Measurements from ENCODE around the gene HAO1. TPM values are rescaled to one million over a fixed set of nuclear protein-coding genes. Genes with fewer than 3 reads are reported as not detected.

Gene HAO1
- polyA plus RNA-seq, 1 of the 3 experiments (the other 2 are of a cell fraction), result not detected

DNA sequence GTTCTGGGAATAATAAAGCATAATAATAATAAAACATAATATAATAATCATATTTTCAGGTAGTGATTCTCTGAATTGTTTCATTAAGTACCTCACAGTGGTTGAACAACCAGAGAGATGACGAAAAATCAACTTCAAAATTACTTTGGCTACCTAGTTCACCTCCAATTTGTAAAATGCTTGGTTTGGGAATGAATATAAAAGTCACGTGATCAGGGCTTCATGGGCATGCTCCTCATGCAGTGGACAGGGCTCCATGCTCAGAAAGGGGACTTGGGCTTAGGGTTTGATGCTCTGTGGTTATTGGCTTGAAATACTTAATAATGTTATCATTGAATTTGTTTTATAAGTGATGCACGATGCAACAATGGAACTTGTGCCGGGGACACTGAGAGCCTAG is 58.2 kb downstream of the HAO1 start:
- Histone ChIP-seq H3K9me3 (no peaks in the 10 kb centered on the region), H3K9ac (no peak overlapping the region), H3K36me3 (replicated peaks in 1 of 2; ENCODE audit: control insufficient read depth in 1 of 2, insufficient read depth in 2 of 2, low read length in 1 of 2) (no peaks in the 10 kb centered on the region), H3K27ac (ENCODE audit: low read depth in 2 of 2, low read length in 1 of 2) (no peak overlapping the region), H2AFZ (ENCODE audit: low read depth) (no peak overlapping the region), H3K9me2 (no peaks in the 10 kb centered on the region), H3K4me2 (no peak overlapping the region), H3F3A (replicated peaks; ENCODE audit: insufficient read depth) (no peaks in the 10 kb centered on the region), H3K79me2 (ENCODE audit: insufficient read depth) (no peaks in the 10 kb centered on the region), H4K20me1 (ENCODE audit: insufficient read depth) (no peaks in the 10 kb centered on the region), H3K4me1 (ENCODE audit: control insufficient read depth in 1 of 2, insufficient read depth in 2 of 2, low read depth in 1 of 2, low read length in 1 of 2) (no peaks in the 10 kb centered on the region), H3K4me3 (ENCODE audit: low read depth in 2 of 2, low read length in 1 of 2) (no peak overlapping the region), H3K27me3 (ENCODE audit: insufficient read depth) (peaks cover 5% of the 10 kb centered on the region; the same call in 1 of the 2 replicates)
- TF ChIP-seq, protein P1, sequence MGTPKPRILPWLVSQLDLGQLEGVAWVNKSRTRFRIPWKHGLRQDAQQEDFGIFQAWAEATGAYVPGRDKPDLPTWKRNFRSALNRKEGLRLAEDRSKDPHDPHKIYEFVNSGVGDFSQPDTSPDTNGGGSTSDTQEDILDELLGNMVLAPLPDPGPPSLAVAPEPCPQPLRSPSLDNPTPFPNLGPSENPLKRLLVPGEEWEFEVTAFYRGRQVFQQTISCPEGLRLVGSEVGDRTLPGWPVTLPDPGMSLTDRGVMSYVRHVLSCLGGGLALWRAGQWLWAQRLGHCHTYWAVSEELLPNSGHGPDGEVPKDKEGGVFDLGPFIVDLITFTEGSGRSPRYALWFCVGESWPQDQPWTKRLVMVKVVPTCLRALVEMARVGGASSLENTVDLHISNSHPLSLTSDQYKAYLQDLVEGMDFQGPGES (IDR thresholded peaks at IDR 0.05; ENCODE audit: low read depth, low read length), result no peak
- no peak for TF ChIP-seq TEAD4 (IDR thresholded peaks at IDR 0.05; ENCODE audit: borderline replicate concordance, insufficient read depth)
- no peak for TF ChIP-seq JUND (IDR thresholded peaks at IDR 0.05)
- ChIA-PET CTCF (no interaction called here), POLR2A (no interaction called here)
- no peak for DNase-seq
- WGBS (ENCODE audit: low lambda C conversion rate), result 34% methylated on average over 4 of the region's 4 CpGs

DNA sequence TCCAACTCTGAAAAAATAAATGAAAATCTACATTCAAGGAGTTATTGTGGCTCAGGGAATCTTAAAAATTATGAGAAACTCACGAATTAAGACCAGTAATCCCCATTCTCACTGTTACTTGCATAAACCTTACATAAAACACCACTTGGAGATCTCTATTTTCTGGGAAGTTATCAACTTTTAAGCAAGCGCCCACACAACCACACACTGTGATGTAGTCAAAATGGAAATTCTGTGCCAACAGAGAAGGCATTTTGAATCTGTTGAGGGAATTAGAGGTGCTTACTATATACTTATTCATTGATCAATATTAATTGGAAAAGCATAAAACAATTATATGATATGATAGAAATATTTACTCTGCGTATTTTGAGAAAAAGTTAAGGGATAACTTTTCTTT is 58.7 kb downstream of the HAO1 start:
- DNase-seq, result no peak
- POLR2A ChIA-PET, result no interaction called here
- Histone ChIP-seq H3K4me2 (no peak overlapping the region), H3K27ac (ENCODE audit: low read depth in 2 of 2, low read length in 1 of 2) (no peak overlapping the region), H3K4me1 (ENCODE audit: control insufficient read depth in 1 of 2, insufficient read depth in 2 of 2, low read depth in 1 of 2, low read length in 1 of 2) (no peaks in the 10 kb centered on the region), H3K9ac (no peak overlapping the region), H3K9me2 (no peaks in the 10 kb centered on the region), H3K9me3 (no peaks in the 10 kb centered on the region), H3F3A (replicated peaks; ENCODE audit: insufficient read depth) (no peaks in the 10 kb centered on the region), H3K4me3 (ENCODE audit: low read depth in 2 of 2, low read length in 1 of 2) (no peak overlapping the region), H2AFZ (ENCODE audit: low read depth) (no peak overlapping the region), H3K36me3 (replicated peaks in 1 of 2; ENCODE audit: control insufficient read depth in 1 of 2, insufficient read depth in 2 of 2, low read length in 1 of 2) (no peaks in the 10 kb centered on the region), H4K20me1 (ENCODE audit: insufficient read depth) (no peaks in the 10 kb centered on the region), H3K27me3 (ENCODE audit: insufficient read depth) (peaks cover 5% of the 10 kb centered on the region; the same call in 1 of the 2 replicates), H3K79me2 (ENCODE audit: insufficient read depth) (no peaks in the 10 kb centered on the region)
- WGBS (ENCODE audit: low lambda C conversion rate), result 40% methylated on average over 3 of the region's 3 CpGs
- TF ChIP-seq SIN3A (IDR thresholded peaks at IDR 0.05; ENCODE audit: borderline replicate concordance, low read depth, low read length) (no peak), SMC3 (IDR thresholded peaks at IDR 0.05; ENCODE audit: low read depth, low read length) (no peak), RFX5 (IDR thresholded peaks at IDR 0.05; ENCODE audit: low read length) (no peak), FOXJ3 (CRISPR knock-in tag; IDR thresholded peaks at IDR 0.05) (no peak), GATA2 (CRISPR knock-in tag; IDR thresholded peaks at IDR 0.05) (no peak), GABPA (IDR thresholded peaks at IDR 0.05; ENCODE audit: low read depth) (no peak), FOSL2 (IDR thresholded peaks at IDR 0.05; ENCODE audit: borderline replicate concordance, low read depth) (no peak), TEAD4 (IDR thresholded peaks at IDR 0.05; ENCODE audit: borderline replicate concordance, insufficient read depth) (no peak), MXI1 (IDR thresholded peaks at IDR 0.05; ENCODE audit: low read depth, low read length) (no peak), JUND (IDR thresholded peaks at IDR 0.05) (no peak), ELF1 (IDR thresholded peaks at IDR 0.05) (no peak)
- TF ChIP-seq, protein P2, sequence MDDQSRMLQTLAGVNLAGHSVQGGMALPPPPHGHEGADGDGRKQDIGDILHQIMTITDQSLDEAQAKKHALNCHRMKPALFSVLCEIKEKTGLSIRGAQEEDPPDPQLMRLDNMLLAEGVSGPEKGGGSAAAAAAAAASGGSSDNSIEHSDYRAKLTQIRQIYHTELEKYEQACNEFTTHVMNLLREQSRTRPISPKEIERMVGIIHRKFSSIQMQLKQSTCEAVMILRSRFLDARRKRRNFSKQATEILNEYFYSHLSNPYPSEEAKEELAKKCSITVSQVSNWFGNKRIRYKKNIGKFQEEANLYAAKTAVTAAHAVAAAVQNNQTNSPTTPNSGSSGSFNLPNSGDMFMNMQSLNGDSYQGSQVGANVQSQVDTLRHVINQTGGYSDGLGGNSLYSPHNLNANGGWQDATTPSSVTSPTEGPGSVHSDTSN (IDR thresholded peaks at IDR 0.05), result no peak
- TF ChIP-seq, protein P3, sequence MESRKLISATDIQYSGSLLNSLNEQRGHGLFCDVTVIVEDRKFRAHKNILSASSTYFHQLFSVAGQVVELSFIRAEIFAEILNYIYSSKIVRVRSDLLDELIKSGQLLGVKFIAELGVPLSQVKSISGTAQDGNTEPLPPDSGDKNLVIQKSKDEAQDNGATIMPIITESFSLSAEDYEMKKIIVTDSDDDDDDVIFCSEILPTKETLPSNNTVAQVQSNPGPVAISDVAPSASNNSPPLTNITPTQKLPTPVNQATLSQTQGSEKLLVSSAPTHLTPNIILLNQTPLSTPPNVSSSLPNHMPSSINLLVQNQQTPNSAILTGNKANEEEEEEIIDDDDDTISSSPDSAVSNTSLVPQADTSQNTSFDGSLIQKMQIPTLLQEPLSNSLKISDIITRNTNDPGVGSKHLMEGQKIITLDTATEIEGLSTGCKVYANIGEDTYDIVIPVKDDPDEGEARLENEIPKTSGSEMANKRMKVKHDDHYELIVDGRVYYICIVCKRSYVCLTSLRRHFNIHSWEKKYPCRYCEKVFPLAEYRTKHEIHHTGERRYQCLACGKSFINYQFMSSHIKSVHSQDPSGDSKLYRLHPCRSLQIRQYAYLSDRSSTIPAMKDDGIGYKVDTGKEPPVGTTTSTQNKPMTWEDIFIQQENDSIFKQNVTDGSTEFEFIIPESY (IDR thresholded peaks at IDR 0.05; ENCODE audit: borderline replicate concordance, low read depth), result no peak
- TF ChIP-seq, protein P1 (IDR thresholded peaks at IDR 0.05; ENCODE audit: low read depth, low read length), result no peak
- TF ChIP-seq, protein P4, sequence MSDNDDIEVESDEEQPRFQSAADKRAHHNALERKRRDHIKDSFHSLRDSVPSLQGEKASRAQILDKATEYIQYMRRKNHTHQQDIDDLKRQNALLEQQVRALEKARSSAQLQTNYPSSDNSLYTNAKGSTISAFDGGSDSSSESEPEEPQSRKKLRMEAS (IDR thresholded peaks at IDR 0.05; ENCODE audit: low read depth), result no peak
- TF ChIP-seq, protein P5, sequence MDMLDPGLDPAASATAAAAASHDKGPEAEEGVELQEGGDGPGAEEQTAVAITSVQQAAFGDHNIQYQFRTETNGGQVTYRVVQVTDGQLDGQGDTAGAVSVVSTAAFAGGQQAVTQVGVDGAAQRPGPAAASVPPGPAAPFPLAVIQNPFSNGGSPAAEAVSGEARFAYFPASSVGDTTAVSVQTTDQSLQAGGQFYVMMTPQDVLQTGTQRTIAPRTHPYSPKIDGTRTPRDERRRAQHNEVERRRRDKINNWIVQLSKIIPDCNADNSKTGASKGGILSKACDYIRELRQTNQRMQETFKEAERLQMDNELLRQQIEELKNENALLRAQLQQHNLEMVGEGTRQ (IDR thresholded peaks at IDR 0.05; ENCODE audit: borderline replicate concordance, low read depth, low read length), result no peak
- CTCF ChIA-PET, result no interaction called here

All from SK-N-SH (cell line).